ENCODE data around the gene REV3L. TPM values are rescaled to one million over a fixed set of nuclear protein-coding genes. Genes with fewer than 3 reads are reported as not detected.

REV3L gene
- total RNA-seq, 1 experiment from 2014 or later, result 5.7 TPM

- Mint-ChIP-seq H3K4me3 (no peak overlapping the region), H3K27ac (no peak overlapping the region), H3K9me3 (peaks cover 19% of the 10 kb centered on the region), H3K36me3 (peaks cover 9% of the 10 kb centered on the region; the same call in 1 of the 2 replicates), H3K27me3 (ENCODE audit: low read depth) (no peaks in the 10 kb centered on the region), H3K4me1 (no peaks in the 10 kb centered on the region)
- CTCF ChIA-PET, result no interaction called here
- POLR2A ChIA-PET, result no interaction called here
- TF ChIP-seq TEAD4 (CRISPR knock-in tag; IDR thresholded peaks at IDR 0.05) (no peak), ZNF219 (CRISPR knock-in tag; IDR thresholded peaks at IDR 0.05; ENCODE audit: borderline replicate concordance) (no peak), ZNF138 (CRISPR knock-in tag; conservative IDR thresholded peaks at IDR 0.05) (no peak), SP1 (CRISPR knock-in tag; conservative IDR thresholded peaks at IDR 0.05) (no peak), ERG (CRISPR knock-in tag; IDR thresholded peaks at IDR 0.05) (no peak), GRHL2 (CRISPR knock-in tag; IDR thresholded peaks at IDR 0.05; ENCODE audit: insufficient replicate concordance, severe bottlenecking) (no peak), TP53 (CRISPR knock-in tag; IDR thresholded peaks at IDR 0.05) (no peak), MAX (CRISPR knock-in tag; IDR thresholded peaks at IDR 0.05) (no peak), ESRRA (CRISPR knock-in tag; IDR thresholded peaks at IDR 0.05; ENCODE audit: borderline replicate concordance) (no peak), USF2 (CRISPR knock-in tag; IDR thresholded peaks at IDR 0.05) (no peak), ZSCAN18 (CRISPR knock-in tag; IDR thresholded peaks at IDR 0.05) (no peak), JAZF1 (CRISPR knock-in tag; IDR thresholded peaks at IDR 0.05) (no peak), MYBL2 (CRISPR knock-in tag; IDR thresholded peaks at IDR 0.05) (no peak), FOXP1 (CRISPR knock-in tag; IDR thresholded peaks at IDR 0.05; ENCODE audit: borderline replicate concordance) (no peak), TCF7 (CRISPR knock-in tag; IDR thresholded peaks at IDR 0.05; ENCODE audit: low read depth) (no peak)
- ATAC-seq (no peak), DNase-seq (ENCODE audit: low spot score) (no peak)
Measured at GRCh38 chr6:111458670-111459232, 24.3 kb downstream of the REV3L start.

GRCh38 chr6:111456208-111456607 lies 26.8 kb downstream of the REV3L start:
- H3K27me3 Mint-ChIP-seq (ENCODE audit: low read depth), result peaks cover 17% of the 10 kb centered on the region
- peaks cover 9% of the 10 kb centered on the region; the same call in 1 of the 2 replicates for H3K36me3 Mint-ChIP-seq
- H3K4me3 Mint-ChIP-seq, result no peak overlapping the region
- ChIA-PET POLR2A (no interaction called here), CTCF (no interaction called here)
- ATAC-seq (no peak), DNase-seq (ENCODE audit: low spot score) (no peak)
- no peak overlapping the region for H3K27ac Mint-ChIP-seq
- no peaks in the 10 kb centered on the region for H3K4me1 Mint-ChIP-seq
- H3K9me3 Mint-ChIP-seq, result peaks cover 19% of the 10 kb centered on the region
- no peak for TF ChIP-seq ZNF263 (CRISPR knock-in tag; IDR thresholded peaks at IDR 0.05; ENCODE audit: low read depth)
- TF ChIP-seq ZNF138 (CRISPR knock-in tag; conservative IDR thresholded peaks at IDR 0.05), result no peak
- no peak for TF ChIP-seq IRF1 (CRISPR knock-in tag; IDR thresholded peaks at IDR 0.05)
- no peak for TF ChIP-seq ZNF396 (CRISPR knock-in tag; IDR thresholded peaks at IDR 0.05; ENCODE audit: borderline replicate concordance)
- TF ChIP-seq ATF2 (CRISPR knock-in tag; IDR thresholded peaks at IDR 0.05; ENCODE audit: borderline replicate concordance, low read depth), result no peak
- TF ChIP-seq ZNF532 (CRISPR knock-in tag; IDR thresholded peaks at IDR 0.05; ENCODE audit: borderline replicate concordance), result no peak
- no peak for TF ChIP-seq USF1 (CRISPR knock-in tag; IDR thresholded peaks at IDR 0.05)

All from WTC11 (cell line).